ENCODE data around the gene ITGBL1.

The ITGBL1 gene

DNA sequence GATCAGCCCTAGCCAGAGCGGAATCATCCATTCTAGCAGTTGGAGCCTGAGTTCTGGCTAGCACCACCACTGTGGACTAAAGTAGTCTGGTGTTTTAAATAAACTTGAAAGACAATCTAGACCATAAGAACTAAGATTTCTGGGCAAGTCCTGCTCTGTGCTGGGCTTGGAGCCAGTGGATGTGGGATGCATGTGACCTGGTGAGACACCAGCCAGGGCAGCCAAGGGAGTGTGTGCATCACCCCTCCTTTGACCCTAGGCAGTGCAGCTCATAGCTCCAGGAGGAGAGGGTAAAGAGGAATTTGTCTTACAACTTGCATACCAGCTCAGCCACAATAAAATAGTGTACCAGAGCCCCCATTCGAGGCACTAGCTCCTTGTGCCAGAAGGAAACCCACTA lies 21.0 kb downstream of the ITGBL1 start (continued):
- TF ChIP-seq, protein P1, sequence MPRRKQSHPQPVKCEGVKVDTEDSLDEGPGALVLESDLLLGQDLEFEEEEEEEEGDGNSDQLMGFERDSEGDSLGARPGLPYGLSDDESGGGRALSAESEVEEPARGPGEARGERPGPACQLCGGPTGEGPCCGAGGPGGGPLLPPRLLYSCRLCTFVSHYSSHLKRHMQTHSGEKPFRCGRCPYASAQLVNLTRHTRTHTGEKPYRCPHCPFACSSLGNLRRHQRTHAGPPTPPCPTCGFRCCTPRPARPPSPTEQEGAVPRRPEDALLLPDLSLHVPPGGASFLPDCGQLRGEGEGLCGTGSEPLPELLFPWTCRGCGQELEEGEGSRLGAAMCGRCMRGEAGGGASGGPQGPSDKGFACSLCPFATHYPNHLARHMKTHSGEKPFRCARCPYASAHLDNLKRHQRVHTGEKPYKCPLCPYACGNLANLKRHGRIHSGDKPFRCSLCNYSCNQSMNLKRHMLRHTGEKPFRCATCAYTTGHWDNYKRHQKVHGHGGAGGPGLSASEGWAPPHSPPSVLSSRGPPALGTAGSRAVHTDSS (tag by site-specific recombination; IDR thresholded peaks at IDR 0.05): no peak
- no peak for TF ChIP-seq ZNF701 (tag by site-specific recombination; IDR thresholded peaks at IDR 0.05)

DNA sequence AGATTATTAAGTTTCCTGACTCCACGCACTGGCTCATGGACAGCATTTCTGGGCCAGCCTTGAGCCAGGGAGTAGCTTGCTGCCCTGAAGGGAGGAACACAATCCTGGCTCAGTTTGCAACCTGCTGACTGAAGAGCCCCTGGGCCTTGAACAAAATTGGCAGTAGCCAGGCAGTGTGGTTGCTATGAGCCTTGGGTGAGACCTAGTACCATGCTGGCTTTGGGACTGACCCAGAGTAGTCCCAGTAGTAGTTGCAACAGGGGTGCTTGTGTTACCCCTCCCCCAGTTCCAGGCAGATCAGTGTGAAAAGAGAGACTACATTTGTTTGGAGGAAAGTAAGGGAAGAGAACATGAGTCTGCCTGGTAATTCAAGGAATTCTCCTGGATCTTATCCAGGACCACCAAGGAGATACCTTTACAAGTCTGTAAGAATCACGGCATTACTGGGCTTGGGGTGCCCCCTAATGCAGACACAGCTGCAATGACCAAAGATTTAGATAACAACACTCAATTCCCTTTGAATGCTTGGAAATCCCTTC lies 22.0 kb downstream of the ITGBL1 start:
- no peaks in the 10 kb centered on the region for H3K9me3 ChIP-seq (ENCODE audit: control insufficient read depth, insufficient read depth, low read depth, low read length)
- H3K4me3 ChIP-seq (ENCODE audit: low read depth, low read length): no peak overlapping the region
- no peaks in the 10 kb centered on the region for H3K4me1 ChIP-seq (ENCODE audit: control insufficient read depth, insufficient read depth, low read length)
- no peaks in the 10 kb centered on the region for H3K36me3 ChIP-seq (ENCODE audit: control insufficient read depth in 2 of 2, insufficient read depth in 1 of 2, low read length in 2 of 2)
- TF ChIP-seq ZBTB8A (tag by site-specific recombination; IDR thresholded peaks at IDR 0.05) (no peak), ZNF654 (tag by site-specific recombination; IDR thresholded peaks at IDR 0.05; ENCODE audit: low read depth) (peak; percentile 41)
- TF ChIP-seq, protein P2, sequence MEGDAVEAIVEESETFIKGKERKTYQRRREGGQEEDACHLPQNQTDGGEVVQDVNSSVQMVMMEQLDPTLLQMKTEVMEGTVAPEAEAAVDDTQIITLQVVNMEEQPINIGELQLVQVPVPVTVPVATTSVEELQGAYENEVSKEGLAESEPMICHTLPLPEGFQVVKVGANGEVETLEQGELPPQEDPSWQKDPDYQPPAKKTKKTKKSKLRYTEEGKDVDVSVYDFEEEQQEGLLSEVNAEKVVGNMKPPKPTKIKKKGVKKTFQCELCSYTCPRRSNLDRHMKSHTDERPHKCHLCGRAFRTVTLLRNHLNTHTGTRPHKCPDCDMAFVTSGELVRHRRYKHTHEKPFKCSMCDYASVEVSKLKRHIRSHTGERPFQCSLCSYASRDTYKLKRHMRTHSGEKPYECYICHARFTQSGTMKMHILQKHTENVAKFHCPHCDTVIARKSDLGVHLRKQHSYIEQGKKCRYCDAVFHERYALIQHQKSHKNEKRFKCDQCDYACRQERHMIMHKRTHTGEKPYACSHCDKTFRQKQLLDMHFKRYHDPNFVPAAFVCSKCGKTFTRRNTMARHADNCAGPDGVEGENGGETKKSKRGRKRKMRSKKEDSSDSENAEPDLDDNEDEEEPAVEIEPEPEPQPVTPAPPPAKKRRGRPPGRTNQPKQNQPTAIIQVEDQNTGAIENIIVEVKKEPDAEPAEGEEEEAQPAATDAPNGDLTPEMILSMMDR (tag by site-specific recombination; IDR thresholded peaks at IDR 0.05): peak; percentile 47; the same call in 1 of the 2 replicates
- POLR2A ChIA-PET: no interaction called here
- CTCF ChIA-PET: interaction anchor here (0.6 to 3.0 kb wide), 5 partner anchors 16 to 330 kb away, joined by 3 to 18 read pairs (median 4); no protein-coding TSS in a partner anchor
- H3K27ac ChIP-seq (ENCODE audit: extremely low read depth, low read depth, low read length): no peak overlapping the region

DNA sequence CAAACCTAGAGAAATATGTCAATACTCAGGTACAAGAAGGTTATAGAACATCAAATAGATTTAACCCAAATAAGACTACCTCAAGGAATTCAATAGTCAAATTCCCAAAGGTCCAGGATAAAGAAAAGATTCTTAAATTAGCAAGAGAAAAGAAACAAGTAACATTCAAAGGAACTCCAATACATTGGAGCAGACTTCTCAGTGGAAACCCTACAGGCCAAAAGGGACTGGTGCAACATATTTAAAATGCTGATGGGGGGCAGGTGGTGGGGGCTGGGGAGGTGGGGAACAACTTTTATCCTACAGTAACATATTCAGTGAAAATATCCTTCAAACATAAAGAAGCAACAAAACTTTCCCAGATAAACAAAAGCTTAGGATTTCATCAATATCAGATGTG lies 23.1 kb downstream of the ITGBL1 start:
- ChIA-PET POLR2A (no interaction called here), CTCF (interaction anchor here (0.6 to 3.0 kb wide), 4 partner anchors 14 to 331 kb away, joined by 3 to 18 read pairs (median 4); no protein-coding TSS in a partner anchor)
- no peak for TF ChIP-seq ZNF223 (tag by site-specific recombination; IDR thresholded peaks at IDR 0.05)
- TF ChIP-seq, protein P3, sequence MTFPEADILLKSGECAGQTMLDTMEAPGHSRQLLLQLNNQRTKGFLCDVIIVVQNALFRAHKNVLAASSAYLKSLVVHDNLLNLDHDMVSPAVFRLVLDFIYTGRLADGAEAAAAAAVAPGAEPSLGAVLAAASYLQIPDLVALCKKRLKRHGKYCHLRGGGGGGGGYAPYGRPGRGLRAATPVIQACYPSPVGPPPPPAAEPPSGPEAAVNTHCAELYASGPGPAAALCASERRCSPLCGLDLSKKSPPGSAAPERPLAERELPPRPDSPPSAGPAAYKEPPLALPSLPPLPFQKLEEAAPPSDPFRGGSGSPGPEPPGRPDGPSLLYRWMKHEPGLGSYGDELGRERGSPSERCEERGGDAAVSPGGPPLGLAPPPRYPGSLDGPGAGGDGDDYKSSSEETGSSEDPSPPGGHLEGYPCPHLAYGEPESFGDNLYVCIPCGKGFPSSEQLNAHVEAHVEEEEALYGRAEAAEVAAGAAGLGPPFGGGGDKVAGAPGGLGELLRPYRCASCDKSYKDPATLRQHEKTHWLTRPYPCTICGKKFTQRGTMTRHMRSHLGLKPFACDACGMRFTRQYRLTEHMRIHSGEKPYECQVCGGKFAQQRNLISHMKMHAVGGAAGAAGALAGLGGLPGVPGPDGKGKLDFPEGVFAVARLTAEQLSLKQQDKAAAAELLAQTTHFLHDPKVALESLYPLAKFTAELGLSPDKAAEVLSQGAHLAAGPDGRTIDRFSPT (tag by site-specific recombination; IDR thresholded peaks at IDR 0.05): no peak
- no peak for TF ChIP-seq FEZF1 (tag by site-specific recombination; IDR thresholded peaks at IDR 0.05)
- TF ChIP-seq, protein P4, sequence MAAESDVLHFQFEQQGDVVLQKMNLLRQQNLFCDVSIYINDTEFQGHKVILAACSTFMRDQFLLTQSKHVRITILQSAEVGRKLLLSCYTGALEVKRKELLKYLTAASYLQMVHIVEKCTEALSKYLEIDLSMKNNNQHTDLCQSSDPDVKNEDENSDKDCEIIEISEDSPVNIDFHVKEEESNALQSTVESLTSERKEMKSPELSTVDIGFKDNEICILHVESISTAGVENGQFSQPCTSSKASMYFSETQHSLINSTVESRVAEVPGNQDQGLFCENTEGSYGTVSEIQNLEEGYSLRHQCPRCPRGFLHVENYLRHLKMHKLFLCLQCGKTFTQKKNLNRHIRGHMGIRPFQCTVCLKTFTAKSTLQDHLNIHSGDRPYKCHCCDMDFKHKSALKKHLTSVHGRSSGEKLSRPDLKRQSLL (tag by site-specific recombination; IDR thresholded peaks at IDR 0.05): no peak
- TF ChIP-seq, protein P5, sequence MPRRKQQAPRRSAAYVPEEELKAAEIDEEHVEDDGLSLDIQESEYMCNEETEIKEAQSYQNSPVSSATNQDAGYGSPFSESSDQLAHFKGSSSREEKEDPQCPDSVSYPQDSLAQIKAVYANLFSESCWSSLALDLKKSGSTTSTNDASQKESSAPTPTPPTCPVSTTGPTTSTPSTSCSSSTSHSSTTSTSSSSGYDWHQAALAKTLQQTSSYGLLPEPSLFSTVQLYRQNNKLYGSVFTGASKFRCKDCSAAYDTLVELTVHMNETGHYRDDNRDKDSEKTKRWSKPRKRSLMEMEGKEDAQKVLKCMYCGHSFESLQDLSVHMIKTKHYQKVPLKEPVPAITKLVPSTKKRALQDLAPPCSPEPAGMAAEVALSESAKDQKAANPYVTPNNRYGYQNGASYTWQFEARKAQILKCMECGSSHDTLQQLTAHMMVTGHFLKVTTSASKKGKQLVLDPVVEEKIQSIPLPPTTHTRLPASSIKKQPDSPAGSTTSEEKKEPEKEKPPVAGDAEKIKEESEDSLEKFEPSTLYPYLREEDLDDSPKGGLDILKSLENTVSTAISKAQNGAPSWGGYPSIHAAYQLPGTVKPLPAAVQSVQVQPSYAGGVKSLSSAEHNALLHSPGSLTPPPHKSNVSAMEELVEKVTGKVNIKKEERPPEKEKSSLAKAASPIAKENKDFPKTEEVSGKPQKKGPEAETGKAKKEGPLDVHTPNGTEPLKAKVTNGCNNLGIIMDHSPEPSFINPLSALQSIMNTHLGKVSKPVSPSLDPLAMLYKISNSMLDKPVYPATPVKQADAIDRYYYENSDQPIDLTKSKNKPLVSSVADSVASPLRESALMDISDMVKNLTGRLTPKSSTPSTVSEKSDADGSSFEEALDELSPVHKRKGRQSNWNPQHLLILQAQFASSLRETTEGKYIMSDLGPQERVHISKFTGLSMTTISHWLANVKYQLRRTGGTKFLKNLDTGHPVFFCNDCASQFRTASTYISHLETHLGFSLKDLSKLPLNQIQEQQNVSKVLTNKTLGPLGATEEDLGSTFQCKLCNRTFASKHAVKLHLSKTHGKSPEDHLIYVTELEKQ (tag by site-specific recombination; IDR thresholded peaks at IDR 0.05; ENCODE audit: borderline replicate concordance): no peak
- no peak for TF ChIP-seq ZNF10 (tag by site-specific recombination; IDR thresholded peaks at IDR 0.05)
- TF ChIP-seq, protein P6, sequence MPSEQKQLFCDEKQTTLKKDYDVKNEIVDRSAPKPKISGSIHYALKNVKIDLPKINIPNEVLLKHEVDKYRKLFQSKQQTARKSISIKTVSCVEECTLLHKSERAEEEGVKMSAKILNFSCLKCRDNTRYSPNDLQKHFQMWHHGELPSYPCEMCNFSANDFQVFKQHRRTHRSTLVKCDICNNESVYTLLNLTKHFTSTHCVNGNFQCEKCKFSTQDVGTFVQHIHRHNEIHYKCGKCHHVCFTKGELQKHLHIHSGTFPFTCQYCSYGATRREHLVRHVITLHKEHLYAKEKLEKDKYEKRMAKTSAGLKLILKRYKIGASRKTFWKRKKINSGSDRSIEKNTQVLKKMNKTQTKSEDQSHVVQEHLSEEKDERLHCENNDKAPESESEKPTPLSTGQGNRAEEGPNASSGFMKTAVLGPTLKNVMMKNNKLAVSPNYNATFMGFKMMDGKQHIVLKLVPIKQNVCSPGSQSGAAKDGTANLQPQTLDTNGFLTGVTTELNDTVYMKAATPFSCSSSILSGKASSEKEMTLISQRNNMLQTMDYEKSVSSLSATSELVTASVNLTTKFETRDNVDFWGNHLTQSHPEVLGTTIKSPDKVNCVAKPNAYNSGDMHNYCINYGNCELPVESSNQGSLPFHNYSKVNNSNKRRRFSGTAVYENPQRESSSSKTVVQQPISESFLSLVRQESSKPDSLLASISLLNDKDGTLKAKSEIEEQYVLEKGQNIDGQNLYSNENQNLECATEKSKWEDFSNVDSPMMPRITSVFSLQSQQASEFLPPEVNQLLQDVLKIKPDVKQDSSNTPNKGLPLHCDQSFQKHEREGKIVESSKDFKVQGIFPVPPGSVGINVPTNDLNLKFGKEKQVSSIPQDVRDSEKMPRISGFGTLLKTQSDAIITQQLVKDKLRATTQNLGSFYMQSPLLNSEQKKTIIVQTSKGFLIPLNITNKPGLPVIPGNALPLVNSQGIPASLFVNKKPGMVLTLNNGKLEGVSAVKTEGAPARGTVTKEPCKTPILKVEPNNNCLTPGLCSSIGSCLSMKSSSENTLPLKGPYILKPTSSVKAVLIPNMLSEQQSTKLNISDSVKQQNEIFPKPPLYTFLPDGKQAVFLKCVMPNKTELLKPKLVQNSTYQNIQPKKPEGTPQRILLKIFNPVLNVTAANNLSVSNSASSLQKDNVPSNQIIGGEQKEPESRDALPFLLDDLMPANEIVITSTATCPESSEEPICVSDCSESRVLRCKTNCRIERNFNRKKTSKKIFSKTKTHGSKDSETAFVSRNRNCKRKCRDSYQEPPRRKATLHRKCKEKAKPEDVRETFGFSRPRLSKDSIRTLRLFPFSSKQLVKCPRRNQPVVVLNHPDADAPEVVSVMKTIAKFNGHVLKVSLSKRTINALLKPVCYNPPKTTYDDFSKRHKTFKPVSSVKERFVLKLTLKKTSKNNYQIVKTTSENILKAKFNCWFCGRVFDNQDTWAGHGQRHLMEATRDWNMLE (tag by site-specific recombination; conservative IDR thresholded peaks at IDR 0.05; ENCODE audit: low read depth): no peak
- TF ChIP-seq, protein P7, sequence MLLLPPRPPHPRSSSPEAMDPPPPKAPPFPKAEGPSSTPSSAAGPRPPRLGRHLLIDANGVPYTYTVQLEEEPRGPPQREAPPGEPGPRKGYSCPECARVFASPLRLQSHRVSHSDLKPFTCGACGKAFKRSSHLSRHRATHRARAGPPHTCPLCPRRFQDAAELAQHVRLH (tag by site-specific recombination; IDR thresholded peaks at IDR 0.05): no peak
- no peak for TF ChIP-seq SALL2 (tag by site-specific recombination; IDR thresholded peaks at IDR 0.05; ENCODE audit: borderline replicate concordance)
- TF ChIP-seq ZNF561 (tag by site-specific recombination; IDR thresholded peaks at IDR 0.05; ENCODE audit: borderline replicate concordance): no peak
- no peak for TF ChIP-seq ZNF830 (tag by site-specific recombination; IDR thresholded peaks at IDR 0.05; ENCODE audit: low read depth)

More for the DNA sequence above, 23.1 kb downstream of the ITGBL1 start:
- no peaks in the 10 kb centered on the region for H3K9me3 ChIP-seq (ENCODE audit: control insufficient read depth, insufficient read depth, low read depth, low read length)
- no peaks in the 10 kb centered on the region for H3K36me3 ChIP-seq (ENCODE audit: control insufficient read depth in 2 of 2, insufficient read depth in 1 of 2, low read length in 2 of 2)
- H3K27ac ChIP-seq (ENCODE audit: extremely low read depth, low read depth, low read length): no peak overlapping the region
- H3K4me3 ChIP-seq (ENCODE audit: low read depth, low read length): no peak overlapping the region
- H3K4me1 ChIP-seq (ENCODE audit: control insufficient read depth, insufficient read depth, low read length): no peaks in the 10 kb centered on the region

All from HEK293 (cell line).